ENCODE data around the gene CEP131. TPM values are rescaled to one million over a fixed set of nuclear protein-coding genes. Genes with fewer than 3 reads are reported as not detected.

CEP131 gene
- total RNA-seq, 2 donors from 2014 or later, result 9.9 to 22.7 TPM

DNA sequence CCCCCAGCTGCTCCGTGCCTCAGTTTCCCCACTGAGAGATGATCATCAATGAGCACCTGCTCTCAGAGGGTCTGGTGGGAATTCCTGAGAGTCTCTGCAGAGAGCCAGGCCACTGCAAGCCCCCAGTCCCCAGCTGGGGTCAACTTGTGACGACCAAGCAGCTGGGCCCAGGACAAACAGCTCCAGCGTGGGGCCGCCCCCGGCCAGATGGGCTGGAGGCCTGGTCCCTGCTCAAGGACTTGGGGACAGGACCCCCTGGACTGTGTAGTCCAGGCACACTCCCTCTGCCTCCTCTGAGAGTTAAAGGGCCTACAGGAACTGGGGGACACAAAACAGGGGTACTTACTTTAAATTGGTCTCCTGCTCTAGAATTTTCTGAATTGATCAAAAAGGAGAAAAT is 40.2 kb downstream of the CEP131 start:
- no peaks in the 10 kb centered on the region for H3K27me3 ChIP-seq
- intact Hi-C loops (cut with DNase I), result no loop called here
- WGBS, 2 donors, result 17 to 88% methylated on average over 1 to 5 of the region's 5 CpGs
- no peak overlapping the region for H3K27ac ChIP-seq
- TF ChIP-seq POLR2A (IDR thresholded peaks at IDR 0.05), result no peak
- TF ChIP-seq, protein P1, sequence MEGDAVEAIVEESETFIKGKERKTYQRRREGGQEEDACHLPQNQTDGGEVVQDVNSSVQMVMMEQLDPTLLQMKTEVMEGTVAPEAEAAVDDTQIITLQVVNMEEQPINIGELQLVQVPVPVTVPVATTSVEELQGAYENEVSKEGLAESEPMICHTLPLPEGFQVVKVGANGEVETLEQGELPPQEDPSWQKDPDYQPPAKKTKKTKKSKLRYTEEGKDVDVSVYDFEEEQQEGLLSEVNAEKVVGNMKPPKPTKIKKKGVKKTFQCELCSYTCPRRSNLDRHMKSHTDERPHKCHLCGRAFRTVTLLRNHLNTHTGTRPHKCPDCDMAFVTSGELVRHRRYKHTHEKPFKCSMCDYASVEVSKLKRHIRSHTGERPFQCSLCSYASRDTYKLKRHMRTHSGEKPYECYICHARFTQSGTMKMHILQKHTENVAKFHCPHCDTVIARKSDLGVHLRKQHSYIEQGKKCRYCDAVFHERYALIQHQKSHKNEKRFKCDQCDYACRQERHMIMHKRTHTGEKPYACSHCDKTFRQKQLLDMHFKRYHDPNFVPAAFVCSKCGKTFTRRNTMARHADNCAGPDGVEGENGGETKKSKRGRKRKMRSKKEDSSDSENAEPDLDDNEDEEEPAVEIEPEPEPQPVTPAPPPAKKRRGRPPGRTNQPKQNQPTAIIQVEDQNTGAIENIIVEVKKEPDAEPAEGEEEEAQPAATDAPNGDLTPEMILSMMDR (IDR thresholded peaks at IDR 0.05), result no peak
- DNase-seq (no peak), ATAC-seq (no peak)
- no peaks in the 10 kb centered on the region for H3K9me3 ChIP-seq
- H3K36me3 ChIP-seq (replicated peaks in 1 of 2; ENCODE audit: insufficient read depth in 1 of 2, low read depth in 2 of 2), result no peaks in the 10 kb centered on the region
- no peaks in the 10 kb centered on the region for H3K4me1 ChIP-seq
- no peak overlapping the region for H3K4me3 ChIP-seq

DNA sequence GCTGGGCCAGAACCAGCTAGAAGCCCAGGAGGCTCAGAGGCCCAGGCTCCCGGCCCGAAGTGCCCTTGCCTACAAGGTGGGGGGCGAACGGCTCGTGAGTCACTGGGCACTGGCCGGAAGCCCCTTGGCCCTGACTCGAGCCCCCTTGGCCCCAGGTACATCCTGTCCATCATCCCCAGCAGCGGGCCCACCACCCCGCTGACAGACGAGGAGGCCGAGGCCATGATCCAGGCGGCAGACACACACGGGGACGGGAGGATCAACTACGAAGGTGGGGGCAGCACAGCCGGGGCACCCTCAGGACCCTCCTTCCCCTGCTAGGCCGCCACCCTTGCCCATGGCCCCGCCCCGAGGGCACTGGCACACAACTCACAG is 41.0 kb downstream of the CEP131 start:
- no peak for TF ChIP-seq POLR2A (IDR thresholded peaks at IDR 0.05)
- TF ChIP-seq, protein P1 (IDR thresholded peaks at IDR 0.05), result no peak
- no peaks in the 10 kb centered on the region for H3K27me3 ChIP-seq
- intact Hi-C loops (cut with DNase I), result no loop called here
- WGBS, 2 donors, result 96% methylated on average over 19 of the region's 19 CpGs; no CpG with 5 or more reads in 1 of the 2 donors
- no peaks in the 10 kb centered on the region for H3K4me1 ChIP-seq
- ATAC-seq (no peak), DNase-seq (no peak)
- H3K27ac ChIP-seq, result no peak overlapping the region
- H3K36me3 ChIP-seq (replicated peaks in 1 of 2; ENCODE audit: insufficient read depth in 1 of 2, low read depth in 2 of 2), result no peaks in the 10 kb centered on the region
- H3K9me3 ChIP-seq, result no peaks in the 10 kb centered on the region
- H3K4me3 ChIP-seq, result no peak overlapping the region

DNA sequence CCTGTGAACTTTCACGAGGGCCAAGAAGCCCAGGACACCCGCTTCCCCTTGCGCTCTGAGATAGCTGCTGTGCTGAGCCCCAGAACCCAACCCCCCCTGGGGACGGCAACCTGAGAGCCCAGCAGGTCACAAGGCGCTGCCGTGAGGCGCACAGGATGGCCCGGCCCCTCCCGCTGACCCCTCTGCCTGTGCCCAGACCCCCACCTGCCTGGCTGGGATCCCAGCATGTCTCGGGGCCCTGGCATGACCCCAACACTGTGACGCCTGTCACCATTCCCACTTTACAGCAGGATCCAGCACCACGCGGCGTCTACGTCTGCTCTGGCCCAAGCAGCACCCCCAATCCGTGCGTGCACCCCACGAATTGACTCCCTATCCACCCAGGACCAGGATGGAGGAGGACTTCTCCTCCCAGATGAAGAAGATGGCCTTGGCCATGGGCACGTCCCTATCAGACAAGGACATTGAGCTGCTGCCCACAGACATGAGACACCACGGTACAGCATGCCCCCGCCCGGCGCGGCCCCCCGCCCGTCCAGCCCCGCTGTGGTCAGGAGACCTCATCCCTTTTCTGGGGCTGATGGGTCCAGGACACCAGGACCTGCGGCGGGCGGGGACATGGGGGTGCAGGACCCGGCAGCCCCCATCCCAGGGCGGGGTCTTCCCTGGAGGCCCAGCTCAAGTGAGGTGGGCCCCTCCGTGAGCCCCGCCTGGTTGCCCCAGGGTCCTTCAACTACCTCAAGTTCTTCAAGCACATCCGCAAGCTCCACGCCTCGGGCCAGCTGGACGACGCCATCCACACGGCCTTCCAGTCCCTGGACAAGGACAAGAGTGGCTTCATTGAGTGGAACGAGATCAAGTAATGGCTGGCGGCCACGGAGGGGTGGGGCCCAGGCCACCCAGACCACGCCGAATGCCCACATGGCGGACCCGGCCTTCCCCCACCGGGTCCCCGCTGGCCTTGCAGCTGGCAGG is 41.6 kb downstream of the CEP131 start:
- H3K9me3 ChIP-seq, result no peaks in the 10 kb centered on the region
- intact Hi-C loops (cut with DNase I), result no loop called here
- no peaks in the 10 kb centered on the region for H3K27me3 ChIP-seq
- 81 to 83% methylated on average over 31 to 42 of the region's 49 CpGs for WGBS, 2 donors
- H3K4me3 ChIP-seq, result no peak overlapping the region
- DNase-seq, result no peak
- H3K36me3 ChIP-seq (replicated peaks in 1 of 2; ENCODE audit: insufficient read depth in 1 of 2, low read depth in 2 of 2), result no peaks in the 10 kb centered on the region
- no peak overlapping the region for H3K27ac ChIP-seq
- no peak for ATAC-seq
- no peaks in the 10 kb centered on the region for H3K4me1 ChIP-seq
- TF ChIP-seq, protein P1 (IDR thresholded peaks at IDR 0.05), result no peak
- no peak for TF ChIP-seq POLR2A (IDR thresholded peaks at IDR 0.05)

DNA sequence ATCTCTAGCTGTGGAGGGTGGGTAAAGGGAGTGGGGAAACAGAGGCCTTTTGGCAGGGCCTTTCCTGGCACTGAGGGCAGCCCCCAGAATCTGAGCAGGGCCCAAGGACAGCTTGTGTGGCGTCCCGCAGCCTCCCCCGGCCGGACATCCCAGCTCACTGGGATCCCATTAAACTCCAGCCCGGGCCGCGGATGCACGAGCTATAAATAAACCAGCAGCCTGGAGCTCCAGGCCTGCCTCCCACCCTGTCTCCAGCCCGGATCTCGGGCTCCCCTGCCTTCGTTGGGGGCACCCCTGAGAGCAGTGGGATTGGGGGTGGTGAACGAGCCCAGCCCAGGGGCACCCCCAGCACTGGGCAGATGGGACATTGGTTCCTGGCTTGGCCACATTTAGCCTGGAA is 42.9 kb downstream of the CEP131 start:
- 78 to 81% methylated on average over 8 of the region's 12 CpGs for WGBS, 2 donors
- Histone ChIP-seq H3K4me1 (no peaks in the 10 kb centered on the region), H3K36me3 (replicated peaks in 1 of 2; ENCODE audit: insufficient read depth in 1 of 2, low read depth in 2 of 2) (no peaks in the 10 kb centered on the region), H3K27ac (no peak overlapping the region), H3K27me3 (no peaks in the 10 kb centered on the region), H3K4me3 (no peak overlapping the region), H3K9me3 (no peaks in the 10 kb centered on the region)
- intact Hi-C loops (cut with DNase I), result no loop called here
- TF ChIP-seq, protein P1 (IDR thresholded peaks at IDR 0.05), result no peak
- TF ChIP-seq POLR2A (IDR thresholded peaks at IDR 0.05), result no peak
- DNase-seq (no peak), ATAC-seq (no peak)

Measured in body of pancreas (tissue), 4 donors.